Tibial artery (tissue), 4 donors: ENCODE data around the gene FBN2.

Experiments
- DNase-seq, 2 donors: peaks; one replicate each; pipeline ENCODE4 v3.0.0-alpha.2; 2019
- H3K27ac ChIP-seq, 2 donors: fragments of 200-600 bp; sonication (generic) in 1 of 2; 1 replicate in 1 of 2; 2 replicates in 1 of 2; pipeline ENCODE4 v1.5.1; 2018 to 2019; ENCODE audit warnings: mild to moderate bottlenecking in 1 of 2
- H3K27me3 ChIP-seq, 2 donors: fragments of 200-600 bp; sonication (generic) in 1 of 2; one replicate each; pipeline versions ENCODE4 v1.5.1 to v1.6.0; 2016 to 2019
- H3K36me3 ChIP-seq, 3 donors: fragments of 200-600 bp; sonication (generic) in 2 of 3; one replicate each; pipeline ENCODE4 v1.5.1; 2016 to 2019; ENCODE audit warnings: mild to moderate bottlenecking in 2 of 3
- H3K4me1 ChIP-seq, 4 donors: fragments of 200-600 bp; sonication (generic) in 2 of 4; 1 replicate in 3 of 4; 2 replicates in 1 of 4; pipeline ENCODE4 v1.5.1; 2016 to 2019
- H3K4me3 ChIP-seq, 2 donors: fragments of 200-600 bp; sonication (generic) in 1 of 2; 1 replicate in 1 of 2; 2 replicates in 1 of 2; pipeline ENCODE4 v1.5.1; 2018 to 2019; ENCODE audit warnings: mild to moderate bottlenecking in 2 of 2
- H3K9me3 ChIP-seq, 3 donors: fragments of 200-600 bp; sonication (generic) in 1 of 3; one replicate each; pipeline ENCODE4 v1.5.1; 2016 to 2019
- CTCF ChIP-seq, 2 experiments: fragments of 200-600 bp in 1 of 2; fragments of 450-650 bp in 1 of 2; IDR thresholded peaks; one replicate each; pipeline ENCODE4 v1.5.1; 2017 to 2019; ENCODE audit warnings: antibody characterized with exemption in 2 of 2, mild to moderate bottlenecking in 1 of 2, moderate library complexity in 1 of 2
- intact Hi-C: fragments of 100-400 bp; cut with DNase I; formaldehyde crosslinking; loops from one replicate; pipeline ENCODE4 v1.15.0; 2023; ENCODE audit warnings: low total_unique reads

FBN2 gene

GRCh38 chr5:128399111-128399510, 138.9 kb downstream of the FBN2 start:
- H3K9me3 ChIP-seq, result no peaks in the 10 kb centered on the region
- H3K4me3 ChIP-seq, result no peak overlapping the region
- TF ChIP-seq CTCF (IDR thresholded peaks at IDR 0.05), result no peak
- H3K27ac ChIP-seq, result no peak overlapping the region
- DNase-seq, result no peak
- no peaks in the 10 kb centered on the region for H3K36me3 ChIP-seq
- no peaks in the 10 kb centered on the region for H3K27me3 ChIP-seq
- intact Hi-C loops, result no loop called here
- no peaks in the 10 kb centered on the region for H3K4me1 ChIP-seq

- Histone ChIP-seq H3K4me1 (no peaks in the 10 kb centered on the region), H3K4me3 (no peak overlapping the region), H3K9me3 (no peaks in the 10 kb centered on the region), H3K27ac (no peak overlapping the region), H3K27me3 (no peaks in the 10 kb centered on the region), H3K36me3 (no peaks in the 10 kb centered on the region)
- DNase-seq, result no peak
- no peak for TF ChIP-seq CTCF (IDR thresholded peaks at IDR 0.05)
- intact Hi-C loops, result no loop called here
Observed at GRCh38 chr5:128397876-128398275, 140.2 kb downstream of the FBN2 start.

GRCh38 chr5:128395073-128395472, 143.0 kb downstream of the FBN2 start:
- no peaks in the 10 kb centered on the region for H3K27me3 ChIP-seq
- no peak for TF ChIP-seq CTCF (IDR thresholded peaks at IDR 0.05)
- no peak overlapping the region for H3K4me3 ChIP-seq
- no peak overlapping the region for H3K27ac ChIP-seq
- DNase-seq, result no peak
- intact Hi-C loops, result no loop called here
- H3K36me3 ChIP-seq, result no peaks in the 10 kb centered on the region
- H3K9me3 ChIP-seq, result no peaks in the 10 kb centered on the region
- no peaks in the 10 kb centered on the region for H3K4me1 ChIP-seq

GRCh38 chr5:128384068-128384467, 154.0 kb downstream of the FBN2 start:
- Histone ChIP-seq H3K27ac (no peak overlapping the region), H3K9me3 (no peaks in the 10 kb centered on the region), H3K27me3 (no peaks in the 10 kb centered on the region), H3K4me1 (no peaks in the 10 kb centered on the region), H3K36me3 (no peaks in the 10 kb centered on the region), H3K4me3 (no peak overlapping the region)
- no peak for DNase-seq
- intact Hi-C loops, result no loop called here
- no peak for TF ChIP-seq CTCF (IDR thresholded peaks at IDR 0.05)

GRCh38 chr5:128380337-128380736, 157.7 kb downstream of the FBN2 start:
- Histone ChIP-seq H3K27ac (no peak overlapping the region), H3K4me3 (no peak overlapping the region), H3K27me3 (no peaks in the 10 kb centered on the region), H3K4me1 (no peaks in the 10 kb centered on the region), H3K36me3 (no peaks in the 10 kb centered on the region), H3K9me3 (no peaks in the 10 kb centered on the region)
- no peak for TF ChIP-seq CTCF (IDR thresholded peaks at IDR 0.05)
- intact Hi-C loops, result no loop called here
- DNase-seq, result no peak

- H3K4me1 ChIP-seq, result no peaks in the 10 kb centered on the region
- TF ChIP-seq CTCF (IDR thresholded peaks at IDR 0.05), result no peak
- intact Hi-C loops, result no loop called here
- no peaks in the 10 kb centered on the region for H3K36me3 ChIP-seq
- no peak overlapping the region for H3K27ac ChIP-seq
- H3K27me3 ChIP-seq, result no peaks in the 10 kb centered on the region
- no peak overlapping the region for H3K4me3 ChIP-seq
- DNase-seq, result no peak
- H3K9me3 ChIP-seq, result no peaks in the 10 kb centered on the region
Observed at GRCh38 chr5:128378632-128379031, 159.4 kb downstream of the FBN2 start.
